Ishikawa (cell line): ENCODE data around the gene C1orf21.

Experiments used
- CEBPB ChIP-seq: IDR thresholded peaks from 2 replicates; pipeline ENCODE4 v1.6.1; 2012
- CREB1 ChIP-seq: IDR thresholded peaks from 2 replicates; pipeline ENCODE4 v1.6.1; 2012; ENCODE audit warnings: low read depth
- EGR1 ChIP-seq: IDR thresholded peaks from 2 replicates; pipeline ENCODE4 v1.6.1; 2012
- EP300 ChIP-seq: IDR thresholded peaks from 2 replicates; pipeline ENCODE4 v1.6.1; 2012; ENCODE audit warnings: borderline replicate concordance
- FOXM1 ChIP-seq: IDR thresholded peaks from 2 replicates; pipeline ENCODE4 v1.6.1; 2012; ENCODE audit warnings: low read depth, borderline replicate concordance
- NFIC ChIP-seq: IDR thresholded peaks from 2 replicates; pipeline ENCODE4 v1.6.1; 2012
- RAD21 ChIP-seq: IDR thresholded peaks from 2 replicates; pipeline ENCODE4 v1.6.1; 2012; ENCODE audit warnings: low read depth
- TAF1 ChIP-seq: IDR thresholded peaks from 2 replicates; pipeline ENCODE4 v1.6.1; 2012; ENCODE audit warnings: low read depth, mild to moderate bottlenecking
- TCF12 ChIP-seq: IDR thresholded peaks from 2 replicates; pipeline ENCODE4 v1.6.1; 2012; ENCODE audit warnings: low read depth
- TEAD4 ChIP-seq: IDR thresholded peaks from 2 replicates; pipeline ENCODE4 v1.6.1; 2012
- YY1 ChIP-seq: IDR thresholded peaks from 2 replicates; pipeline ENCODE4 v1.6.1; 2012; ENCODE audit warnings: low read depth
- ZBTB7A ChIP-seq: IDR thresholded peaks from 2 replicates; pipeline ENCODE4 v1.6.1; 2012; ENCODE audit warnings: low read depth
- TF ChIP-seq, protein P1 (sequence below): IDR thresholded peaks from 2 replicates; pipeline ENCODE4 v1.6.1; 2012; ENCODE audit warnings: low read depth, mild to moderate bottlenecking
- TF ChIP-seq, protein P2 (sequence below): IDR thresholded peaks from 2 replicates; pipeline ENCODE4 v1.6.1; 2012
- TF ChIP-seq, protein P3 (sequence below): IDR thresholded peaks from 2 replicates; pipeline ENCODE4 v1.6.1; 2012

The C1orf21 gene

DNA sequence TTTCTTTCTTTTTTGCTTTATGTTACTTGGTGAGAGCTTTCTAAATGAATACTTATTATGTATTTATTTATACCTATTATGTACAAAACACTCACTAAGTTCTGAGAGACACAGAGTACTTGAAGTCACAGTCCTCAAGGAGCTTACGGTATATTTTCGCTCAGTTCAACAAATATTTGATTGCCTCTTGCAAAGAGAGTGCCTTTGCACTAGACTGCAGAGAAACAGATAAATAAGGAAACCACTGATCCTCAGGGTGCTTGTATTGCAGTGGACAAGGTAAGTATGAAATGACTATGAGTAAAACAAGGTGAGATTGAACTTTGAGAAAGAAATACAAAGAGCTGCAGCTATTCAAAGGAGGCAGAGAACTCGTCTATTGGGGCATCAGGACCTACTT, 123.3 kb downstream of the C1orf21 start:
- TF ChIP-seq, protein P1, sequence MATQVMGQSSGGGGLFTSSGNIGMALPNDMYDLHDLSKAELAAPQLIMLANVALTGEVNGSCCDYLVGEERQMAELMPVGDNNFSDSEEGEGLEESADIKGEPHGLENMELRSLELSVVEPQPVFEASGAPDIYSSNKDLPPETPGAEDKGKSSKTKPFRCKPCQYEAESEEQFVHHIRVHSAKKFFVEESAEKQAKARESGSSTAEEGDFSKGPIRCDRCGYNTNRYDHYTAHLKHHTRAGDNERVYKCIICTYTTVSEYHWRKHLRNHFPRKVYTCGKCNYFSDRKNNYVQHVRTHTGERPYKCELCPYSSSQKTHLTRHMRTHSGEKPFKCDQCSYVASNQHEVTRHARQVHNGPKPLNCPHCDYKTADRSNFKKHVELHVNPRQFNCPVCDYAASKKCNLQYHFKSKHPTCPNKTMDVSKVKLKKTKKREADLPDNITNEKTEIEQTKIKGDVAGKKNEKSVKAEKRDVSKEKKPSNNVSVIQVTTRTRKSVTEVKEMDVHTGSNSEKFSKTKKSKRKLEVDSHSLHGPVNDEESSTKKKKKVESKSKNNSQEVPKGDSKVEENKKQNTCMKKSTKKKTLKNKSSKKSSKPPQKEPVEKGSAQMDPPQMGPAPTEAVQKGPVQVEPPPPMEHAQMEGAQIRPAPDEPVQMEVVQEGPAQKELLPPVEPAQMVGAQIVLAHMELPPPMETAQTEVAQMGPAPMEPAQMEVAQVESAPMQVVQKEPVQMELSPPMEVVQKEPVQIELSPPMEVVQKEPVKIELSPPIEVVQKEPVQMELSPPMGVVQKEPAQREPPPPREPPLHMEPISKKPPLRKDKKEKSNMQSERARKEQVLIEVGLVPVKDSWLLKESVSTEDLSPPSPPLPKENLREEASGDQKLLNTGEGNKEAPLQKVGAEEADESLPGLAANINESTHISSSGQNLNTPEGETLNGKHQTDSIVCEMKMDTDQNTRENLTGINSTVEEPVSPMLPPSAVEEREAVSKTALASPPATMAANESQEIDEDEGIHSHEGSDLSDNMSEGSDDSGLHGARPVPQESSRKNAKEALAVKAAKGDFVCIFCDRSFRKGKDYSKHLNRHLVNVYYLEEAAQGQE: no peak
- TF ChIP-seq EP300: no peak
- no peak for TF ChIP-seq YY1
- TF ChIP-seq, protein P2, sequence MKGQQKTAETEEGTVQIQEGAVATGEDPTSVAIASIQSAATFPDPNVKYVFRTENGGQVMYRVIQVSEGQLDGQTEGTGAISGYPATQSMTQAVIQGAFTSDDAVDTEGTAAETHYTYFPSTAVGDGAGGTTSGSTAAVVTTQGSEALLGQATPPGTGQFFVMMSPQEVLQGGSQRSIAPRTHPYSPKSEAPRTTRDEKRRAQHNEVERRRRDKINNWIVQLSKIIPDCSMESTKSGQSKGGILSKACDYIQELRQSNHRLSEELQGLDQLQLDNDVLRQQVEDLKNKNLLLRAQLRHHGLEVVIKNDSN: no peak
- TF ChIP-seq TEAD4: no peak
- no peak for TF ChIP-seq NFIC
- no peak for TF ChIP-seq FOXM1
- TF ChIP-seq ZBTB7A: no peak
- TF ChIP-seq, protein P3, sequence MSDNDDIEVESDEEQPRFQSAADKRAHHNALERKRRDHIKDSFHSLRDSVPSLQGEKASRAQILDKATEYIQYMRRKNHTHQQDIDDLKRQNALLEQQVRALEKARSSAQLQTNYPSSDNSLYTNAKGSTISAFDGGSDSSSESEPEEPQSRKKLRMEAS: no peak
- TF ChIP-seq TAF1: no peak
- no peak for TF ChIP-seq TCF12
- TF ChIP-seq CEBPB: no peak
- no peak for TF ChIP-seq RAD21

DNA sequence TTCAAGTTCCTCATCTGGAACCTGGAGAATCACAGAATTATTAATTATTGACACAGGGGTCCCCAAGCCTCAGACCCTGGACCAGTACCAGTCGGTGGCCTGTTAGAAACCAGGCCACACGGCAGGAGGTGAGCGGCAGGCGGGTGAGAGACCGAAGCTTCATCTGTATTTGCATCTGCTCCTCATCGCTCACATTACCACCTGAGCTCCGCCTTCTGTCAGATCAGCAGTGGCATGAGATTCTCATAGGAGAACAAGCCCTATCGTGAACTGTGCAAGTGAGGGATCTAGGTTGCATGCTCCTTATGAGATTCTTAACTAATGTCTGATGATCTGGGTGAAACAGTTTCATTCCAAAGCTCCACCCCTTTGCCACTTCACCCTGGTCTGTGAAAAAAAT, 125.9 kb downstream of the C1orf21 start:
- TF ChIP-seq FOXM1 (no peak), EP300 (no peak), CEBPB (no peak)

DNA sequence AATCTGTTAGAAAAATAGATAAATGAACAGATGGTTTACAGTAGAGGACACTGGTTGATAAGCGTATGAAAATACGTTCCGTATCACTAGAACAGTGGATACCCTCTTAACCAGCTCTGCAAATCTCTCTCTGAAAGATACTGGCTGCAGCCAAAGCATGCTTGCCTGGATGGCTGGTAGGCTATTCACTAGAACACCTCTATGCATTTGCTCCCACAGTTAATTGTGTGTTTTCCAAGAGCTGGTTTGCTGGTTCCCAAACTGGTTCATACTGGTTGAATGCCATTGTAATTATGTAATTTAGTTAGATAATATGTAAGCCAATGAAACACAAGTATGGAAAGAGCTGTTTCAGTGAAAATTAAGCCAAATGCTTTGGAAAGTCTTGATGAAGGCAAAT, 126.6 kb downstream of the C1orf21 start:
- TF ChIP-seq NFIC (no peak), TEAD4 (no peak), EP300 (no peak), CREB1 (no peak), RAD21 (no peak), ZBTB7A (no peak), CEBPB (no peak)
- TF ChIP-seq, protein P3: no peak
- TF ChIP-seq, protein P2: no peak
- TF ChIP-seq, protein P1: no peak

DNA sequence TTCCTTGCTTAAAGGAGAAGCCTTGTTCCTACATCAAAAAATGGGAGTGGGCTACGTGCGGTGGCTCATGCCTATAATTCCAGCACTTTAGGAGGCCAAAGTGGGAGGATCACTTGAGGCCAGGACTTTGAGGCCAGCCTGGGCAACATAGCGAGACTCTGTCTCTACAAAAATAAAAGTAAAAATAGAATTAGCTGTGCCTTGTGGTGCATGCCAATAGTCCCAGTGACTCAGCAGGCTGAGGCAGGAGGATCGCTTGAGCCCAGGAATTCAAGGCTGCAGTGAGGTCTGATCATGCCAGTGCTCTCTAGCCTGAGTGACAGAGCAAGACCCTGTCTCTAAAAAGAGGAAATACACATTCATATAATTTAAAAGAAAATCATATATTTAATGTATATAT, 127.1 kb downstream of the C1orf21 start:
- TF ChIP-seq EP300 (no peak), EGR1 (no peak), TEAD4 (no peak), FOXM1 (no peak)
- TF ChIP-seq, protein P2: no peak

DNA sequence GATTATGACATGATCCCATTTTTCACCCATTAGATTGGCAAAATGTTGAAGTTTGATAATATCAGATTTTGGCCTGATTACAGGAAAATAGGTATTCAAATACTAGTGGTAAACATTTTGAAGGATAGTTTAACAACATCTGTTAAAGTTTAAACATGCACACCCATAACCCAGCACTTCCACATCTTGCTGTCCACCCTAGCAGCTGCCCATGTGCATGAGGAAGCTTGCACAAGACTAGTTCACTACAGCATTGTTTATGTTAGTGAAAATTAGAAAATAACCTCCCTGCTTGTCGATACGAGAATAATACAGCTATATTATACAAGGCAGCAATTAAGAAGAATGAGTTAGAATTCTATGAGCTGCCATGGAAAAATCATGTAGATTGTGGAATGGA, 127.6 kb downstream of the C1orf21 start:
- TF ChIP-seq TAF1 (no peak), CREB1 (no peak), CEBPB (no peak), ZBTB7A (no peak), EGR1 (no peak), FOXM1 (no peak), EP300 (no peak), TEAD4 (no peak), TCF12 (no peak)
- TF ChIP-seq, protein P2: no peak
- TF ChIP-seq, protein P1: no peak
